HCEC 1CT (cell line): ENCODE measurements around the gene MUC22.
"Not testable (repeated sequence)": the region's sequence is repeated elsewhere in the genome, so short reads cannot be mapped to it uniquely, and the experiment has no call there.

Source experiments
- DNase-seq: peaks from one replicate; pipeline ENCODE4 v3.0.0-alpha.2; 2017

Gene MUC22

DNA sequence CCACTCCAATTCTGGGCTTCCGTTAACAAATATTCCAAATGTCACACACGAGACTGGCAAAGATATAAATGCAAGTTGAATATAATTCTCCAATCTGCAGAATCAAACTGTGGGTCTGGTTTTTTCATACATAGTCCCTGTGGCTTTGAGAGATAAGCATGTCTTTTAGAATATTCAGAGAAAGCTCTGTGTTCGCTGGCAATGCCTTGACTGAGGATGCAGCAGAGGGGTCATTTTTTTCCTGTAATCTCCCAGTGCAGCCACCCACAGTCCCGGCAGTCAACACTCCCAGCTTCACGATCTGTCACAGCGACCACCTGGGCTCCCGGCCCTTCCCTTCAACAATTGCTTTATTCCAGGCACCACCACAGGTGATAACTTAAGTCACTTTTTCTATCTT is 30.5 kb downstream of the MUC22 start:
- no peak for DNase-seq

DNA sequence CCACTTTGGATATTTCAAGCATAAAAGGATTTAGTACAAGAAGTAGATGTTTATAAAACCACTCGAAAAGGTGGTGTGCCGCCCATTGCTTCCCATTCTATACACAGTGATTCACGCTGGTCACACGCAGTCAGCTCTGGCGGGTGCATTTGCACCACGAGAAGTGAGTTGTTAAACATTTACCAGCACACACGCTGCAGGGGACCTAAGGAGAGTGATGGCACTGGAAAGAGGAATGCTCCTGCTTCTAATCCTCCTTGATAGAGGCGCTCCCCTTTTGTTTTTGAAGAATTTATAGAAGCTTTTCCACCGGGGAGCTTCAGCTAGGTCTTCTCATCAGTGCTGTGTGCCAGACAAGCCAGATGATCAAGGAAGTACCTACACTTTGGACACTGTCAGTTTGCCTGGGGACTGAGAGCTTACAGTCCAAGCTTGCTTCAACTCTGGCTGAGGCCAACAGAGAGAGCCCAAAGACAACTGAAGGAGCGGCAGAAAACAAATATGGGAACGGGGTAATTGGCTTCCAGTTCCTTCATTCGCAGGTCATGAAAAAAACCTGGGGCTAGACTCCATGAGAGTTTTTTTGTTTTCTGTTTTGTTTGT is 31.2 kb downstream of the MUC22 start:
- no peak for DNase-seq

DNA sequence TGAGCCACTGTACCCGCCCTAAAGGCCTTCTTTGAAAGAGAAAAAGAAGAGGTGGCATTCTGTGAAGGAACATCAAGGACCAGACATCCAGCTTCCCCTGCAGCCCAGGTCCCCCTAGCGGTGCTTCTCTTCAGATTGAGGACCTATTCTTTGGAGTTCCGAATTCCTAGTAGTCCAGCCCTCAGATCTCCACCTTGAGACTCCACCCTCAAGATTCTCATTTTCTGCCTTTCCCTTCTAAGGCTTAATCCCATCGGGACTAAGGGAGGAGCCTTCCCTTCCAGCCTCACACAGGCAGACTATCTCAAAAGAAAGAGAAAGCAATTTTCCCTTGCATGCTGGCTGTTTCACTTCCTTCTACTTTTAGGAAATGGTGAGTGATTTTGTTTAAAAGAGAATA is 32.5 kb downstream of the MUC22 start:
- DNase-seq = peak; percentile 41

GRCh38 chr6:31048099-31048498 is 37.8 kb downstream of the MUC22 start:
- no peak for DNase-seq

GRCh38 chr6:31049518-31049917 is 39.2 kb downstream of the MUC22 start:
- DNase-seq = peak; percentile 32

DNA sequence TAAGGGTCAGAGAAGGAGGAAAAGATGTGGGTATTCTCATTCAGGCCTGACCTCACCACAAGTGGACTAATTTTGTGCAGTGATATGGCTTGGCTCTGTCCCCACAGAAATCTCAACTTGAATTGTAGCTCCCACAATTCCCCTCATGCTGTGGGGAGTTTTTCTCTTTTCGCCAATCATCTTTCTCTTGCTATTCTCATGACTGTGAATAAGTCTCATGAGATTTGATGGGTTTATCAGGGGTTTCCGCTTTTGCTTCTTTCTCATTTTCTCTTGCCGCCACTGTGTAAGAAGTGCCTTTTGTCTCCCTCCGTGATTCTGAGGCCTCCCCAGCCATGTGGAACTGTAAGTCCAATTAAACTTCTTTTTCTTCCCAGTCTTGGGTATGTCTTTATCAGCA is 42.9 kb downstream of the MUC22 start:
- not testable (repeated sequence) for DNase-seq

DNA sequence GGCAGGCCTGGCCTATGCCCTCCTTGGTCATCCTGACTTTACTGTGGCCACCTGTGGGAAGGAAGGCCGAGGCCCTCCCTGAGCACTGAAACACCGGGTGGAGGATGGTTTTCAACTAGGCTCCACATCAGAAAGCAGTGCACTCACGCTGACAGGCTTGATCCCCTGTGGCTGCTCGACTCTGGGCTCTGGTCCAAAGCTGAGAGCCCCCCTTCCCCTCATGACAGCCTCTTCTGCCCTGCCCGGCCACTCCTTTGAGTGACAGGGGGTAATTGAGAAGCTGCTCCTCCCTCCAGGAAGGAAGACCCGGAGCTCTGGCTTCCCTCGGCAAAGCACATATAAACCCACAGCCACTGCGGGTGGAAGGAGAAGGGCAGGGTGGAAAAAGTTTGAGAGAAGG is 43.6 kb downstream of the MUC22 start:
- no peak for DNase-seq

DNA sequence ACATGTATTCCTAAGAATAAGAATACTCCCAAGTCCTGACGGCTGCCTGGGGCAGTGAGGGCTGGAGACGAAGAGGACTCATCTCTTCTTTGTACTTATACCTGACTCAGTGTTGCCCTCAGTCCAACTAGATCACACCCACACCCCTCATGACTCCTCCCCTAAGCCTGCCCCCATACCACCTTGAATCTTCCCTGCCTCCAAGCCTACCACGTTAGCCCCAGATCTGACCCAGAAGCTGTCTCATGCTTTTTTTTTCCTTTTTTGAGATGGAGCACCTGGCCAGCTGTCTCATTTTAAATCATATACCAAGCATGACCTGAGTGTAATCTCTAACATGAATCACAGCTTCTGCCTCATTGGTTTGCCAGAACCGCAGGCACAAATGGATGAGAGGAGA is 45.2 kb downstream of the MUC22 start:
- DNase-seq = no peak

DNA sequence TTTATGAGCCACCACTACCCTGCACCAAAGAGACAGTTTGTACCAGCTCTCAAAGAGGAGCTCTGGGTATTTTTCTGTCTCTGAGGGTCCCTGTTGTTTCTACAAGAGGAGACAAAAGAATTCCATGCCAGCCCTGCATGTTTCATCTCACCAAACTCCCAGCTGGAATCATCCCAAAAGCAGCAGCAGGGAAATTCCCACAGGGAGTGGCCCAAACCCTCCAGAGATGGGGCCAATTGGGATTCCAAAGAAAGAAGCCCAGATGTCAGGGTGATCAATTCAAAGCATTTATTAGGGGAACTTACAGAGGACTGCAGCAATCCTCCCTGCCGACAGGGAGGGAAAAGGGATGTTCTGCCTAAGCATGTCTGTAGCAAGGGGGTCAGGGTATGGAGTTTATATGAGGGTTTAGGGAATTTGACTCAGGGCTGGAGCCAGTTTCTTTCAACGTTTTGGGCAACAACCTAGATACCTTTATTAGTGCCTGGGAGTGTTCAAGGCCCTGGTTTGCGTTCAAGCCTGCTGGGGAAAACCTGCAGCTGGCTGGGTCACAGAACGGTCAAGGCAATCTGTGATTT is 47.2 kb downstream of the MUC22 start:
- DNase-seq = peak; percentile 44

DNA sequence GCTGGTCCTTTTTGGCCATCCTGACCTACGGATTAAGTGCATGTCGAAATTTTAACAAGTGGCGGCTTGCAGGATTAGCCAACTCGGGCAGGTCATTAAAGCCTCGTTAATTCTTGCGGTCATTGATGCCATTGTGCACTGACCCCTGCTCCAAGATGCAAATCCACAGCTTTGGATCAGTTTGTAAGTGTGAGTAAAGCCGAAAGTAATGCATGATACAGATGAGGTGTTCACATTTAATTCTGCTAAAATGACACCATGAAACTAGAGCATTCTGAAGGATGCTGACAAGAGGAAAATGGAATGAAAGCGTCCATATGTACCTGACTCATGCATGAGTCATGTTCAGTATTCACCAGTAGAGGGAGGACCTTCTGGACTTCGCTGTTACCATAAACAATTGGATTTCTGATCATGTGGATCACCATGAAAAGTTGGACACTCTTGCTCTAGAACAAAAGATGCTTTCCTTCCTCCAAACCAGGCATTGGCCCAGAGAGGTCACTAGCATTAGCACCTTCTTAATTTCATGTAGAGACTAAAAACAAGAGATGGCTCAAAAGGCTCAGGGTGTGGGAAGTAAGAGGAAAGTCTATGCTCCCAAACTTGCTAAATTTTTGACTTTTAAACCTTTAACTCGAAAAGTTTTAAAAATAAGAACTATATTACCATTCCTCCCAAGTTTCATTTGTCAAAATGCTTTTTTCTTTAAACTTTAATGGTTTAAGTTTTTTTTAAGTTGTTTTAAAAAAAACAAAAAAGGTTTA is 48.0 kb downstream of the MUC22 start:
- peak; percentile 98 for DNase-seq

DNA sequence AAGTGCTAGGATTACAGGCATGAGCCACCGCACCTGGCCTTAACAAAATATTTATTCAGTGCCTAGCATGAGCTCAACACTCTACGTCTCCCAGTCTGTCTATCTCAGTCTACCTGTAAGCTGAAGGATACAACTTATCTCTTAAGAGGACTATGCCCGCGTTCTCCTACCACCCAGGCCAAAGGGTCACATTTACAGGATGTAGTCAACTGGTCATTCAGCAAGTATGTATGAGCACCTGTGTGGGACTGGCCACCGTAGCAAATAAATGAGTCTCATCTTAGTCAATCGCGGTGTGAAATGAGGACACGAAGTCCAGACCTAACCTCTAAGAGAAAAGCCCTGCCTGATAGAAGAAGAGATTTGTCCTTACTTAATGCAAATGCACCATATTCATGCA is 49.9 kb downstream of the MUC22 start:
- no peak for DNase-seq

DNA sequence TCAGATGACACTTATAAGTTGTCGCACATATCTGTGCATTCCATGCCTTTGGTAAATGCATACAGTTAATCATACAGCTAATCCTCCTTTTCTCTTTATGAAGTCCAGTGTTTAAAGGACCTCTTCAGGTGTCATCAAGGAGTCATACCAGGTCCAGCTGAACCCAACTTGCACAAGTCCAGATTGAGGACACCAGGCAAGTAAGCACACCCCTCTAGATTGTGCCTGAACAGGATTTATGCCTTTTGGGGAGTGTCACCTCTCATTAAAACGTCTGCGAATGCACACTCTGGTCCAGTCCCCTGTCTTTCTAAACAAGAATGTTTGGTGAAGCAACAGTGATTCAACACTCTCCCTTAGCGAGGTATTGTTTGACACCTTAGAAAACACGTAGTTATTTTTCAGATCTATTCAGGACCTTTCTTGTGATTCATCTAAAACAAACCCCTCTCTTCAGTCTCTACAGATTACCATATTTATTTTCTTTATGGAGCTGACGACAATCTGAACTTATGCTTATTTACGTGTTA is 53.7 kb downstream of the MUC22 start:
- no peak for DNase-seq

DNA sequence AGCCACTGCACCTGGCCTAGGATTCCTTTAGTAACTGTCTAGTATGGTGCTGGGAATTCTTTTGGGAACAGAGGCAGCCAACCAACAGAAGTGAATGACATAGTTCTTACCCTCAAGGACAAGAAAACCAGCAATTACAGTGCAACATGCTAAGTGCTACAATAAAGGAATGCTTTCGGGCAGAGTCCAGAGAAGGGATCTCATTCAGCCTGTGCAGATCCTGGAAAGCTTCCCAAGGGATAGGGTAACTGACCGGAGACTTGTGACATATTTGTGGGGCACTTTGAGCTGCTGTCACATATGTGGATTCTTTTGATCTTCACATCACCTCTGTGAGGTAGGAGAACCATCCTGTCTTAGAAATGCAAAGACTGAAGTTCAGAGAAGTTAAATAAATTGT is 55.3 kb downstream of the MUC22 start:
- DNase-seq = no peak

DNA sequence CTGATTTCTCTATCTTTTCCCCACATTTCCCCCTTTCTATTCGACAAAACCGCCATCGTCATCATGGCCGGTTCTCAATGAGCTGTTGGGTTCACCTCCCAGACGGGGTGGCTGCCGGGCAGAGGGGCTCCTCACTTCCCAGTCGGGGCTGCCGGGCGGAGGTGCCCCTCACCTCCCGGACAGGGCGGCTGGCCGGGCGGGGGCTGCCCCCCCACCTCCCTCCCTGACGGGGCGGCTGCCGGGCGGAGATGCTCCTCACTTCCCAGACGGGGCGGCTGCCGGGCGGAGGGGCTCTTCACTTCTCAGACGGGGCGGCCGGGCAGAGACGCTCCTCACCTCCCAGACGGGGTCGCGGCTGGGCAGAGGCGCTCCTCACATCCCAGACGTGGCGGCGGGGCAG is 56.8 kb downstream of the MUC22 start:
- not testable (repeated sequence) for DNase-seq

- not testable (repeated sequence) for DNase-seq
These were observed 57.8 kb downstream of the MUC22 start for GRCh38 chr6:31067891-31068668.

- DNase-seq = peak; percentile 83
These were observed 58.5 kb downstream of the MUC22 start for GRCh38 chr6:31068669-31069340.

GRCh38 chr6:31070711-31071197 is 60.5 kb downstream of the MUC22 start:
- DNase-seq = peak; percentile 83

DNA sequence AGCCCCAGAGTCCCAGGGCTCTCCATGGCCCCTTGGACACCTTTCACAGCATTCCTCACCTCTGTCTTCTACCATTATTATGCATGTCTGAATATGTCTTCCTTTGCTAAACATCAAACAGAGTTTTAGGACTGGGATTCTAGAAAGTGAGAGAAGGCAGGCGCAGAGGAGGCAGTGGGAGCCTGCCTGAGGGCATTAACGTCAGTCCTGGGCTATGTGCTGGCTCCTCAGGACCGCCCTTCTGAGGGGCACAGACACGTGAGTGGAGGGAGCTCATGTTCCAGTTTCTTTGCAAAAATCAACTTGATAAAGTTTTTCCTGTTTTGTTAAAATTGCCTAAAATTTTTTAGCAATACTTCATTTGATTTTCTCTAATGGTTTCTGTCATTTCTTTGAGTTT is 64.1 kb downstream of the MUC22 start:
- no peak for DNase-seq

DNA sequence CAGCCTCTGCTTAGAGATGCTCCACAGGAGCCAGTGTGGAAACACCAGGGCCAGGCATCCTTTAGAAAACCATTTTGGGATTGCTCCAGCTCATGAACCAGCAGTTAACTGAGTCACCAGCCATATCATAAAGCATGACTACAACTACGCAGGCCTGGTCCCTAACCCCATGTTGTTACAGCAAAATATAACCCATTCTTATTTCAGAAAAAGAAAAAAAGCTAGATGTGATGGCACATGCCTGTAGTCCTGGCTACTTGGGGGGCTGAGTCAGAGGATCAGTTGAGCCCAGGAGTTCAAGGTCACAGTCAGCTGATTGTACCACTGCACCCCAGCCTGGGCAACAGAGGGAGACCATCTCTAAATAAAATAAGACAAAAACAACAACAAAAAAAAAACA is 65.3 kb downstream of the MUC22 start:
- DNase-seq = peak; percentile 91

DNA sequence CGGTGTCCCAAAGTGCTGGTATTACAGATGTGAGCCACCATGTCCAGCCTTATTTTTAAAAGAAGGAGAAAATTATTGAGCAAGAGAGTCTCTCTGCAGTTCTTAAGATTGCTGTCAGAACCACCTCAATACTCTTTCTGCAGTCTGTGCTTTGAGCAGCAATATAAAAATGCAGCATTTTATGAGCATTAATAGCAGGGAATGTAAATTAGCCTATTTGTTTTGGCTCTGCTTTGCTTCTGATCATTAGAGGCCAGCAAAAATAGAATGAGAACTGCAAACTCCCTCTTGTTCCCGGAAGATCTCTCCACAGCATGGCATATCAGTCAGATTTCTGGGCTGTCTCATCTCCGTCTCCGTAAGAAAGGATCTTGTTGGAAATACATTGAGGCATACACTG is 66.3 kb downstream of the MUC22 start:
- DNase-seq = no peak

GRCh38 chr6:31079656-31080261 is 69.5 kb downstream of the MUC22 start:
- peak; percentile 31 for DNase-seq

DNA sequence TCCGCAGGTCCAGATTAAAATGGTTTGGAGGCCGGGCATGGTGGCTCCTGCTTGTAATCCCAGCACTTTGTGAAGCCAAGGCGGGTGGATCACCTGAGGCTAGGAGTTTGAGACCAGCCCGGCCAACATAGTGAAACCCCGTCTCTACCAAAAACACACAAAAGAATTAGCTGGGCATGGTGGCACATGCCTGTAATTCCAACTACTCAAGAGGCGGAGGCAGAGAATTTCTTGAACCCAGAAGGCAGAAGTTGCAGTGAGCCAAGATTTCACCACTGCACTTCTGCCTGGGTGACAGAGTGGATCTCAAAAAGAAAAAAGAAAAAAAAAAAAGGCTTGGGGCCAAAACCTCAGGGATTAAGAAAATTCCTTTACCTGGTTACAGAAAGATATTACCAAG is 71.6 kb downstream of the MUC22 start:
- no peak for DNase-seq
